T-helper 1 cell treated with Interleukin-12 subunit alpha and Interleukin-12 subunit beta and Interleukin-4 antibody, amounts not matched to agents 30 ng/mL and 1 ng/mL, for 36 hours (primary cell): Measurements from ENCODE around the gene ZBED4. TPM values are rescaled to one million over a fixed set of nuclear protein-coding genes. Genes with fewer than 3 reads are reported as not detected.

Experiments used
- intact Hi-C: fragments of 100-400 bp; cut with micrococcal nuclease; formaldehyde crosslinking; loops from one replicate; pipeline ENCODE4 v1.15.1; 2024
- total RNA-seq: library from RNA; stranded (reverse); gene quantifications from 2 replicates; pipeline ENCODE4 v1.2.3, GENCODE V29; 2022

Gene ZBED4
- total RNA-seq, 1 donor from 2014 or later, result 20.8 TPM

DNA sequence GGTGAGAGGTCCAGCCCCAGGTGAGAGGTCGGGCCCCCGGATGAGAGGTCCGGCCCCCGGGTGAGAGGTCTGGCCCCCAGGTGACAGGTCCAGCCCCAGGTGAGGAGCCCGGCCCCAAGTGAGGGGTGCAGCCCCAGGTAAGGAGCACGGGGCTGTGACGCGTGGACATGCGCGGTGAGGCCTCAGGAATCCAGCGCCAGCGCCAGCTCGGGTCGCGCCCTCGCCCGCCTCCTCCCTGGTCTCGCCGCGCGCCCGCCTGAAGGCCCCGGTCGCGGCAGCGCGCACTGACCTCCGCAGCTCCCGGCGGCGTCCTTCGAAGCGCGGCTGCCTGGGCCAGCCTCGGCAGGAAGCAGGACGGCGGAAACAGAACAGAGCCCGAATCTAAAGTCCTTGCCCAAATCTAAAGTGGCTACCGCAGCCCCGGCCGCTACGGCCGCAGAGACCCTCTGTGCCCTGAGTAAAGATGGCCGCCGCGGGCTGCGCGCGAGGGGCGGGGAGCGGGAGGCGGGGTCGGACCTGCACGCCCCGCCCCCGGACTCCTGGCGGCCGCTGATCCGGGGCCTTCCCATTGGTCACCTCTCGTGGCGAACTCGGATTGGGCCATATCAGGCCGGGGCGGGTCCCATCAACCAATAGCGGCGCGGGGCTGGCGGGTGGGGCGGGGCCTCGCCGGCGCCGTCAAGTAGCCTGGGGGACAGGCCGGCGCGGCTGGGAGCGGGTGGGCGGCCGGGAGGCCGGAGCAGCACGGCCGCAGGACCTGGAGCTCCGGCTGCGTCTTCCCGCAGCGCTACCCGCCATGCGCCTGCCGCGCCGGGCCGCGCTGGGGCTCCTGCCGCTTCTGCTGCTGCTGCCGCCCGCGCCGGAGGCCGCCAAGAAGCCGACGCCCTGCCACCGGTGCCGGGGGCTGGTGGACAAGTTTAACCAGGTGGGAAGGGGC lies 64.6 kb downstream of the ZBED4 start, which contains the start of the genes ALG12 and CRELD2:
TSS of gene ALG12 (minus strand) at position 465 of the 937 bp plus-strand sequence. CDS start 4,673 bp downstream, outside the sequence.
TSS of gene CRELD2 (plus strand) at position 661 of the 937 bp plus-strand sequence. CDS start at position 797, 136 bp downstream.
- intact Hi-C loops, result loop anchor here (1.0 kb wide), 6 partner anchors 18 to 151 kb away; partner anchors contain the start of genes PIM3 and ZBED4

DNA sequence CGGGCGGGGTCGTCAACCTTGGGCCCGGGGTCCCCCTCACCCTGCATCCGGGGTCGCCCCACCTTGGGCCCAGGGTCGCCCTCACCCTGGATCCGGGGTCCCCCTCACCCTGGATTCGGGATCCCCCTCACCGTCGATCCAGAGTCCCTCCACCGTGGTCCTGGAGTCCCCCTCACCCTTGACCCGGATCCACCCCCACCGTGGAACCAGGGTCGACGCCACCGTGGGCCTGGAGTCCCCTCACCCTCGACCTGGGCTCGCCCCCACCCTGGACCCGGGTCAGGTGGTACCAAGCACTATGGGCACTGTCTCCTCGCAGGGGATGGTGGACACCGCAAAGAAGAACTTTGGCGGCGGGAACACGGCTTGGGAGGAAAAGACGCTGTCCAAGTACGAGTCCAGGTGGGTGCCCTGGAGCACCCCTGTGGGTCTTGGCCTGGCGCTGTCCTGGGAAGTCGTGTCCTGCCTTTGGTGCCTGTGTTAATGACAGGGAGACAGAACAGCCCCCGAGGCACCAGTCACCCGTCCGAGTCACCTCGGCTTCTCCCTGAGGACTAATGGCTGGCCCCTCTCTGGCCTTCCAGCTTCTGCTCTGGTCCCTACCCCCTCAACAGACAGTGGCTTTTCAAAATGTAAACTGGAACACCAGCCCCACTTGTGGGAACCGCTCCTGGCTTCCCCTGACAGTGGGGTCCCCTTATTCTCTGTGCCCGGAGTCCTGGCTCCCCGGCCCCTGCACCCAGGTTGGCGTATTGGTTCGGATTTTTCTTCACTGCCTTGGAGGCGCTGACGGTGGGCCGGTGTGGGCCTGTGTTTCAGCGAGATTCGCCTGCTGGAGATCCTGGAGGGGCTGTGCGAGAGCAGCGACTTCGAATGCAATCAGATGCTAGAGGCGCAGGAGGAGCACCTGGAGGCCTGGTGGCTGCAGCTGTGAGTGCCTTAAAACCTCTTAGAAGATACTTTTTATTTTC lies 65.6 kb downstream of the ZBED4 start:
- intact Hi-C loops, result loop anchor here (1.0 kb wide), 6 partner anchors 17 to 152 kb away; partner anchors contain the start of genes PIM3 and ZBED4

GRCh38 chr22:49920859-49921258 lies 67.2 kb downstream of the ZBED4 start:
- intact Hi-C loops, result no loop called here

DNA sequence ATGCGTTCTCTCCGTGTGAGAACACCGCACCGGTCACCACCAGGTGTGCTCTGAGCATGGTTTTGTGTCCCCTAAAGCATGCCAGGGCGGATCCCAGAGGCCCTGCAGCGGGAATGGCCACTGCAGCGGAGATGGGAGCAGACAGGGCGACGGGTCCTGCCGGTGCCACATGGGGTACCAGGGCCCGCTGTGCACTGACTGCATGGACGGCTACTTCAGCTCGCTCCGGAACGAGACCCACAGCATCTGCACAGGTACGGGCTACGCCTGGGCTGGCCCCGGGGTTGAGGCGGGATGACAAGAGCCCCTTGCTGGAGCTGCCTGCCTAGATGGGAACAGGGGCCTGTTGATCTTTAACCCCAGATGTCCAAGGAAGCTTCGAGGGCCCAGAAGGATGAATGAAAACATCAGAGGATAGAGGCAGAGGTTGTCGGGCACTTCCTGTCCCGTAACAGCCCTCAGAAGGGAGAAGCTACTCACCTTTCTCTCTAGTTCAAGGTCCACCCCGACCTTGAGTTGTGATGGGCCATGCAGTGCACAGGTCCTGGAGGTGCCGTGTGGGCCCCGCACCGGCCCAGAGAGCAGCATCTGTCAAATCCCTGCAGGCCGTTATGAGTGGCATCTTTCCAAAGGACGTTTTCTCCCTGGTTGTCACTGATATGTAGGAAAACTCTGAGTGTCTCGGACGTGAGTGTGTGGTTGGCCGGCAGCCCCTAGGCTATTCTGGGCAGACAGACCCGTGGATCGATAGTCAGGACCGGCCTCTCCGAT lies 68.0 kb downstream of the ZBED4 start:
- intact Hi-C loops, result no loop called here

DNA sequence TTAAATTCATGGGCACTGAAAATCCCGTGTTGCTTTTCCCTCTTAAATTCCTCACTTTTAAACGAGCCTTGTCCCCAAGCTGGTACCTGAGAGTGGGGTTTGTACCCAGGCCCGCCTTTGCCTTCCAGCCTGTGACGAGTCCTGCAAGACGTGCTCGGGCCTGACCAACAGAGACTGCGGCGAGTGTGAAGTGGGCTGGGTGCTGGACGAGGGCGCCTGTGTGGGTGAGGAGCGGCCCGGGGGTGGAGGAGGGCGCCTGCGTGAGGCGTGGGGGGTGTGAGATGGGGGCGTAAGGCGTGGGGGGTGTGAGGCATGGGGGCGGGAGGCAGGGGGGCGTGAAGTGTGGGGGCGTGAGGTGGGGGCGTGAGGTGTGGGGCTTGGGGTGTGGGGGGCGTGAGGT lies 68.8 kb downstream of the ZBED4 start:
- intact Hi-C loops, result no loop called here

GRCh38 chr22:49922926-49923325 lies 69.3 kb downstream of the ZBED4 start:
- intact Hi-C loops, result no loop called here

GRCh38 chr22:49923445-49923844 lies 69.8 kb downstream of the ZBED4 start:
- intact Hi-C loops, result no loop called here

DNA sequence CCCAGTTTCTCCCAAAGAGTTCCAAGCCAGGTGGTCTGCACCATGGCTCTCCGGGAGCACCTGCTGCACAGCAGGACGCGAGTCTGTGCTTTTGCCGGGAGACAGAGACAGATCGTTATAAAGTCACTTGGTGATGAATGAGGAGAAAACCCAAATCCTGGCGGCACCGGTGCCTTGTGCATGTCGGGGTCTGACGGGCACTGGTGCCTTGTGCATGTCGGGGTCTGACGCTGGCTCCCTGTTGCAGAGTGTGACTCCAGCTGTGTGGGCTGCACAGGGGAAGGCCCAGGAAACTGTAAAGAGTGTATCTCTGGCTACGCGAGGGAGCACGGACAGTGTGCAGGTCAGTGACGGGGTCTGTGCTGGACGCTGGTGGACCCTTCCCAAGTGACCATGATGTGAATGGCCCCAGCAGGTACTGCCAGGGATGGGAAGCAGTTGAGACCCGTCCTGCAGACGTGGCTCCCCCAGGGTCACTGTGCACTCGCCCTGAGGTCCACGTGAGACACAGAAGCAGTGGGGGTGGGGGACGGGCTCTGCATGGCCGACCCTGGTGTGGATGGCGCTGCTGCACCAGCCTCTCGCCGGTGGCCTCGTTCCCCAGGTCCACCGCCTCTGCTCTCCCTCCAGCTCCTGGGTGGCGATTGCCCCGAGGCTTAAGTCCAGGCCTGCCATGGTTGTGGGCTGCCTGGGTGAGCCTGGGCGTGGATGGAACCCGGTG lies 70.6 kb downstream of the ZBED4 start:
- intact Hi-C loops, result loop anchor here (2.0 kb wide), 1 partner anchor 47 kb away; no protein-coding TSS in a partner anchor

DNA sequence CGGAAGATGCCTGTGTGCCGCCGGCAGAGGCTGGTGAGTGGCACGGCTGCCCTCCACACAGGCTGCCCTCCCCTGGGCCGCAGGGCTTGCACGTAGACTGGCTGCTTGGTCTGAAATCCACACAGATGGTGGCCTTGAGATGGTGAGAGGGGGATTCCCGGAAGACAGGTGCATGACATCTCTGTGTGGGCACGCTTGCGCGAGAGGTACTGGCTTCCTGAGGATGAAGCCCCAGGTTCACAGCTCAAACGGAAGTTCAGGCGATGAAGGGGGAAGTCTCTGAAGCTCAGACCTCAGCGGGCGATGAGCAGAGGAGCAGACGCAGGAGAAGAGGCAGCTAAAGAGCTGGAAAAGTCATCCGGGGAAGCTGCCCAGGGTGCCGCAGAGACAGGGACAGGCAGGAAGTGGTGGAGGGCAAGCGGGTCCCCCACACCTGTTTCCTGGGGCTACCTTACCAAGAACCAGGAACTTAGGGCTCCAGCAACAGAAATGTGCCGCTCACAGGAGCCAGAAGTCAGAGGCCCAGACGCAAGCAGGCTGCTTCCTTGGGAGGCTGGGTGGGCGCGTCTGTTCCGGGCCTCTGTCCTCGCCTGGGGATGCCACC lies 72.0 kb downstream of the ZBED4 start:
- intact Hi-C loops, result loop anchor here (2.0 kb wide), 1 partner anchor 45 kb away; no protein-coding TSS in a partner anchor

DNA sequence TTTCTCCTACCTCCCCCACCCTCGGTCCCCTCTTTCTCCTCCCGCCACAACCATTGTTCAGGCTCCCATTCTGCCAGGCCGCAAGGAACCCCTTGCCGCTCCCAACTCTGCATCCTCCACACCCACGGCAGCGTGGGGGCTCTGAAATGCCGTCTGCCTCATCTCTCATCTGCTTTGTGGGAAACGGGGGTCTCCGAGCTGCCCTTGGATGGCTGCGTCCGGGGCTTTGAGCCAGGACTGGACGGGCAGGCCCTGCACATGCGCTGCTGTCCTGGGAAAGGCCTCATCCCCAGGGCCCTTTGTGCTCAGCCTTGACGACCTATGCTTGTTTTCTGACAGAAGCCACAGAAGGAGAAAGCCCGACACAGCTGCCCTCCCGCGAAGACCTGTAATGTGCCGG lies 73.3 kb downstream of the ZBED4 start:
- intact Hi-C loops, result no loop called here

DNA sequence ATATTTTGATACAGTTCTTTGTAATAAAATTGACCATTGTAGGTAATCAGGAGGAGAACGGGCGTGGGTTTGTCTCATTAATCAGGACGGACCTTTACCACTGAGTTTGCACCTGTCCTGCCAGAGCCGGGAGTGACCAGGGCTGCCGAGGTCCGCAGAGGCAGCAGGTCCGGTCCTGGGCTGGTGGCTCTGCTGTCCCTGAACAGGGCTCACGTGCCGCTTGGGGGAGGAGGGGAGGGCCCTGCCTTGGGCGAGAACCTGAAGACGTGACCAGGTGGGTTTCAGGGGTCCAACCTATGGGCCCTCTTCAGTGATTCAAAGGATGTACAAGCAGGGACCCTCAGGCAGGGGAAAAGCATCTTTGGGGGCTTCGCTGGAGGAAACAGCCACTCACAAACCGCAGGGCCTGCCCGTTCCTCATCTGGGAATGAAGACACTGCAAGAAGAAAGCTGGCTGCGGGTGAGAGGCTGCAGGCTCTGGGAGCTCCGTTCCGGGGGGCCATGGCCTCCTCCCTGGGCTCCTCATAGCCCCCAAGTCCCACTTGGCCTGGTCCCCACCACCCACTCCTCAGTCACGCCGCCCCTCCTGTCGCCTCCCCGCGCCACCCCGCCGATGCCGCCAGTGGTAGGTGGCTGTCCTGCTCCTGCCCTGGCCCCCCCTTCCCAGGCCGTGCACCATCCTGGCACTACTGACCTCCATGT lies 74.0 kb downstream of the ZBED4 start:
- intact Hi-C loops, result no loop called here

DNA sequence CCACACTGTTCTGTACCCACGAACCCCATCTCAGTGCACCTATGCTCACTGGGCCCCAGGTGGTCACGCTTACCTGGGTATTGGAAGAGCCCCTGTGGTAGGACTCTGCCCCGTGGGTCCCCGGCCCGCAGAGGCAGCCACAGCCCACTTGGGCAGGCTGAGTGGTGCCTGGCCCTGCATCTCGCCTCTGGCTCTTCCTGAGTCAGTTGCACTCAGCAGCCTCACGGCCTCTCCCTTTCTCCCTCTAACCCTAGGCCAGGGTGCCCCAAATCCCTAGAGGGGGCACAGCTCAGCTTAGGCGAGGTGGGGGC lies 74.5 kb downstream of the ZBED4 start:
- intact Hi-C loops, result no loop called here

DNA sequence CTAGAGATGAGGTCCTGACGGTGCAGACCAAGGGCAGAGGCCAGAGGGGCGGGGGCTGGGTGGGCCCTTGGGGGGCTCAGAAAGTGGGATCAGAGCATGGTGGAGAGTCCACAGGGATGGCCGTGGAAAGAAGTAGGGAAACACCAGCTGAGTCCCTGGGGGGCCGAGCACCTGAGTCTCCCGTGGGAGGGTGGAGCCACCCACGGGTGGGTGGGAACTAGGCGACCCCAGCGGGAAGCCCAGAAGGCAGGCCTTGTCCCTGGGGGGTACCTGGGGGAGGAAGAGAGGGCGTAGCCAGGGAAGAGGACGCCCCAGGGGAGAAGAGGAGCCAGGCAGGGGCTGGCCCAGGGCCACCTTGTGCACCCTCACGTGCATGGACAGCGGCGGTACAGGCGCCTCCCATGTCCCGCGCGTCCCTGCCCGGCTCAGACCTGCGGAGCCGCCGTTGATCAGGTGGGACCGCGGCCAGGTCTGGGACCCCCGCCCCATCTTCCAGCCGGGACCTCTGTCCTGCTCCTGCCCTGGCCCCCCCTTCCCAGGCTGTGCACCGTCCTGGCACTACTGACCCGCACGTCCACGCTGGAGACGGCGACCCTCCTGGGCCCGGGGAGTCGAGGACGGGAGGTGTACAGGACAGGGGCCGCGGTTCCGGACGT lies 75.0 kb downstream of the ZBED4 start:
- intact Hi-C loops, result loop anchor here (1.0 kb wide), 1 partner anchor 102 kb away; no protein-coding TSS in a partner anchor

DNA sequence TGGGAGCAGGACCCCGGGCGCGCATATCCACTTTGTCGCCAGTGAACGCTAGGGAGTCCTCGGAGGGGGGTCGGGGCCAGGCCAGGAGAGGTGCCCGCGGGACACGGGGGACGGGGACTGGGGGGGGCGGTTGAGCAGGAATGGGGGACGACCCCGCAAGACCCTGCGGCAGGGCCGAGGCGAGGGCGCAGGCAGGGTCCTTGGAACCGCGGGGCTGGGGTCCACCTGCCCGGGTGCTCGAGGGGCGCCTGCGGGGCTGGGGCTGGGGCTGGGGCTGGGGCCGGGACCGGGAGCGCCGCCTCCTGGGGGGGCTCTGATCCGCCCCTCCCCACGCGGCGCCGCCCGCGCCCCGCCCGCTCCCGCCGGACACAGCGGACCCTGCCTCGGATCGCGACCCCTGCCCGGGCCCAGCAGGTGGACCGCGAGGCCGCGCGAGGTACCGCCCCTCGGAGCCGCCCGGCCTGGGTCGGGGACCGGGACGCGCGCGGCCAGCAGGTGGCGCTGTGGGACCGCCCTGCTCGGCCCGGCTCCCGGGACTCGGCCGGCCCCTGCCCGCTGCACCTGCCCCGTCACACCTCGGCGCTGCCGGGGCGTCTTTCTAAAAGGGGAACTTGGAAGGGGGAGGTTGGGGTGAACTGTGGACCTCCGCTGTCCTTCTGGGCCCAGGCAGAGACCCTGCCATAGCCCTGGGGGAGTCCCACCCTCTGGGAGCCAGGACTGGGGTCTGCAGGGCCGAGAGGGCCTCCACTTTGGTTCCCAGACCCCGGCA lies 75.8 kb downstream of the ZBED4 start:
- intact Hi-C loops, result loop anchor here (1.0 kb wide), 1 partner anchor 101 kb away; no protein-coding TSS in a partner anchor

- intact Hi-C loops, result loop anchor here (1.0 kb wide), 1 partner anchor 100 kb away; no protein-coding TSS in a partner anchor
Measured at GRCh38 chr22:49929994-49930575, 76.4 kb downstream of the ZBED4 start.

DNA sequence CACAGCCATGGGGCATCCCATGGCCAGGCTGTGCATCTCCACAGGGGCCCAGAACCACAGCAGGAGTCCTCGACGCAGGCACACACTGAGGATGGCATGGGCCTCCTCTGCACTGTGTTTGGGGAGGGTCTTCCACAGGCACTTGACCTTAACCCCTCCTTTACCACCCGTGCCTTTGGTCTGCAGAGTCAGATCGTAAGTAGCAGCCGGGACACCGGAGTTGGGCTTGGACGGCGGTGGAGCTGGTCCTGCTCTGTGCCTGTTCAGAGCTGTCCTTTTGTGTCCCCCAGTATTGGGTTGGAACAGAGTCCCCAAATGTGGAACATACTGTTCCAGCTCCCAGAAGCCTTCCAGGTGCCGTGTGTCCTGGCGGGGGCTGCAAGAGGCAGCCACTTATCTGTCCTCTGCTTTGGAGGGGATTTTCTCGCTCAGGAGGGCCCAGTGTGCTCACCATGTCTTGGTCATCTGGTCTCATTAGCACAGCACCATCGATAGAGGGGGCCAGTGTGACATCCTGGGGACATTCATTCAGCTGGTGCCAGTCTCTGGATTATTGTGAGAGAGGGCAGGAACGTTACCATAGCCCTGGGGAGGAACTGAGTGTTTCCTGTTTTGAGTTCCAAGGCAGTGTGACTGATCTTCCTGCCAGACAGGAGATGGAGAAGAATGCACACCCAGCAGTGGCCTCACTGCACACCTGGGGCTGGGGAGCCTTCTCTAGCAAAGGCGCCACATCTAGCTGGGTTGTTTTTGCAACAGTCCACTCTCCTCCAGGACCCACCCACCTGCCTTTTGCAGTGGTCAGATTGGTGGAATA lies 77.2 kb downstream of the ZBED4 start:
- intact Hi-C loops, result loop anchor here (1.0 kb wide), 1 partner anchor 62 kb away; no protein-coding TSS in a partner anchor
